BLaER1 (cell line): Measurements from ENCODE around the gene SEC14L5.

Experiments
- H3K27ac ChIP-seq: shearing (Covaris generic); formaldehyde crosslinking; 2 replicates; pipeline ENCODE4 v1.8.1; 2022
- H3K27me3 ChIP-seq: shearing (Covaris generic); formaldehyde crosslinking; 2 replicates; pipeline ENCODE4 v1.8.1; 2022
- H3K36me3 ChIP-seq: shearing (Covaris generic); formaldehyde crosslinking; 2 replicates; pipeline ENCODE4 v1.8.1; 2022
- H3K4me1 ChIP-seq: shearing (Covaris generic); formaldehyde crosslinking; 2 replicates; pipeline ENCODE4 v1.8.1; 2022
- H3K4me2 ChIP-seq: shearing (Covaris generic); formaldehyde crosslinking; 2 replicates; pipeline ENCODE4 v1.8.1; 2022
- H3K4me3 ChIP-seq: shearing (Covaris generic); formaldehyde crosslinking; 2 replicates; pipeline ENCODE4 v1.8.1; 2022
- H3K9ac ChIP-seq: shearing (Covaris generic); formaldehyde crosslinking; 2 replicates; pipeline ENCODE4 v1.8.1; 2022
- H3K9me3 ChIP-seq: shearing (Covaris generic); formaldehyde crosslinking; 2 replicates; pipeline ENCODE4 v1.8.1; 2022
- H4K20me1 ChIP-seq: shearing (Covaris generic); formaldehyde crosslinking; 2 replicates; pipeline ENCODE4 v1.8.1; 2022
- Cebpa-rat ChIP-seq: shearing (Covaris generic); IDR thresholded peaks from 2 replicates; pipeline ENCODE4 v1.8.1; 2022

SEC14L5 gene

GRCh38 chr16:5006348-5007193 is 48.4 kb downstream of the SEC14L5 start:
- Histone ChIP-seq H3K4me3 (no peak overlapping the region), H3K9ac (no peak overlapping the region), H3K27me3 (no peaks in the 10 kb centered on the region), H4K20me1 (no peaks in the 10 kb centered on the region), H3K4me1 (peaks cover 5% of the 10 kb centered on the region), H3K27ac (no peak overlapping the region), H3K9me3 (no peaks in the 10 kb centered on the region), H3K4me2 (no peak overlapping the region), H3K36me3 (no peaks in the 10 kb centered on the region)
- TF ChIP-seq Cebpa-rat = no peak

GRCh38 chr16:5007256-5007655 is 49.1 kb downstream of the SEC14L5 start:
- H3K4me3 ChIP-seq = no peak overlapping the region
- no peaks in the 10 kb centered on the region for H3K9me3 ChIP-seq
- no peak overlapping the region for H3K27ac ChIP-seq
- H3K9ac ChIP-seq = no peak overlapping the region
- H4K20me1 ChIP-seq = no peaks in the 10 kb centered on the region
- H3K4me1 ChIP-seq = no peaks in the 10 kb centered on the region
- H3K27me3 ChIP-seq = no peaks in the 10 kb centered on the region
- H3K36me3 ChIP-seq = no peaks in the 10 kb centered on the region
- no peak for TF ChIP-seq Cebpa-rat
- no peak overlapping the region for H3K4me2 ChIP-seq

GRCh38 chr16:5008311-5008731 is 50.2 kb downstream of the SEC14L5 start:
- Histone ChIP-seq H3K27ac (no peak overlapping the region), H3K27me3 (no peaks in the 10 kb centered on the region), H4K20me1 (no peaks in the 10 kb centered on the region), H3K9ac (no peak overlapping the region), H3K36me3 (no peaks in the 10 kb centered on the region), H3K4me2 (no peak overlapping the region), H3K4me1 (no peaks in the 10 kb centered on the region), H3K9me3 (no peaks in the 10 kb centered on the region), H3K4me3 (no peak overlapping the region)
- no peak for TF ChIP-seq Cebpa-rat

- Histone ChIP-seq H3K9me3 (no peaks in the 10 kb centered on the region), H3K27me3 (no peaks in the 10 kb centered on the region), H3K36me3 (no peaks in the 10 kb centered on the region), H3K4me1 (no peaks in the 10 kb centered on the region), H3K27ac (no peak overlapping the region), H3K4me2 (no peak overlapping the region), H3K9ac (no peak overlapping the region), H3K4me3 (no peak overlapping the region), H4K20me1 (no peaks in the 10 kb centered on the region)
- no peak for TF ChIP-seq Cebpa-rat
These were observed 52.6 kb downstream of the SEC14L5 start for GRCh38 chr16:5010576-5011329.

- H3K4me1 ChIP-seq = no peaks in the 10 kb centered on the region
- H3K27me3 ChIP-seq = no peaks in the 10 kb centered on the region
- H3K4me2 ChIP-seq = no peak overlapping the region
- H3K9ac ChIP-seq = no peak overlapping the region
- no peak for TF ChIP-seq Cebpa-rat
- H3K9me3 ChIP-seq = no peaks in the 10 kb centered on the region
- no peak overlapping the region for H3K27ac ChIP-seq
- H3K4me3 ChIP-seq = no peak overlapping the region
- no peaks in the 10 kb centered on the region for H4K20me1 ChIP-seq
- H3K36me3 ChIP-seq = no peaks in the 10 kb centered on the region
These were observed 53.5 kb downstream of the SEC14L5 start for GRCh38 chr16:5011637-5012036.

GRCh38 chr16:5012887-5013286 is 54.8 kb downstream of the SEC14L5 start:
- TF ChIP-seq Cebpa-rat = no peak
- Histone ChIP-seq H3K27ac (no peak overlapping the region), H3K4me1 (no peaks in the 10 kb centered on the region), H3K36me3 (no peaks in the 10 kb centered on the region), H3K9ac (no peak overlapping the region), H4K20me1 (no peaks in the 10 kb centered on the region), H3K27me3 (no peaks in the 10 kb centered on the region), H3K9me3 (no peaks in the 10 kb centered on the region), H3K4me2 (no peak overlapping the region), H3K4me3 (no peak overlapping the region)

- no peaks in the 10 kb centered on the region for H4K20me1 ChIP-seq
- no peaks in the 10 kb centered on the region for H3K27me3 ChIP-seq
- no peaks in the 10 kb centered on the region for H3K9me3 ChIP-seq
- no peak overlapping the region for H3K4me2 ChIP-seq
- no peak overlapping the region for H3K4me3 ChIP-seq
- no peak for TF ChIP-seq Cebpa-rat
- no peak overlapping the region for H3K27ac ChIP-seq
- no peaks in the 10 kb centered on the region for H3K36me3 ChIP-seq
- no peak overlapping the region for H3K9ac ChIP-seq
- H3K4me1 ChIP-seq = peaks cover 4% of the 10 kb centered on the region
These were observed 57.2 kb downstream of the SEC14L5 start for GRCh38 chr16:5015351-5015750.

GRCh38 chr16:5015887-5016286 is 57.8 kb downstream of the SEC14L5 start:
- Histone ChIP-seq H3K4me1 (peaks cover 9% of the 10 kb centered on the region), H3K9me3 (no peaks in the 10 kb centered on the region), H3K27me3 (no peaks in the 10 kb centered on the region), H3K4me2 (no peak overlapping the region), H3K4me3 (no peak overlapping the region), H3K9ac (no peak overlapping the region), H3K27ac (no peak overlapping the region), H4K20me1 (no peaks in the 10 kb centered on the region), H3K36me3 (no peaks in the 10 kb centered on the region)
- no peak for TF ChIP-seq Cebpa-rat

- no peak overlapping the region for H3K27ac ChIP-seq
- H3K9ac ChIP-seq = no peak overlapping the region
- no peak overlapping the region for H3K4me2 ChIP-seq
- no peak overlapping the region for H3K4me3 ChIP-seq
- H4K20me1 ChIP-seq = no peaks in the 10 kb centered on the region
- TF ChIP-seq Cebpa-rat = no peak
- peaks cover 13% of the 10 kb centered on the region for H3K4me1 ChIP-seq
- no peaks in the 10 kb centered on the region for H3K27me3 ChIP-seq
- H3K9me3 ChIP-seq = no peaks in the 10 kb centered on the region
- no peaks in the 10 kb centered on the region for H3K36me3 ChIP-seq
These were observed 59.0 kb downstream of the SEC14L5 start for GRCh38 chr16:5016967-5017677.

- Histone ChIP-seq H3K27ac (no peak overlapping the region), H4K20me1 (no peaks in the 10 kb centered on the region), H3K27me3 (no peaks in the 10 kb centered on the region), H3K4me1 (peaks cover 13% of the 10 kb centered on the region), H3K4me2 (no peak overlapping the region), H3K9ac (no peak overlapping the region), H3K36me3 (no peaks in the 10 kb centered on the region), H3K4me3 (no peak overlapping the region), H3K9me3 (no peaks in the 10 kb centered on the region)
- TF ChIP-seq Cebpa-rat = no peak
These were observed 59.5 kb downstream of the SEC14L5 start for GRCh38 chr16:5017678-5017969.
